GM12873 (cell line): Measurements from ENCODE around the gene ABCA13.
A peak's percentile ranks its signal among the peaks of the same experiment; 100 is the strongest.

ENCODE experiments used
- TF ChIP-seq, protein P1 (sequence below): IDR thresholded peaks from 2 replicates; pipeline ENCODE4 v1.5.1; 2012; ENCODE audit warnings: low read depth, mild to moderate bottlenecking, moderate library complexity, low read length, control low read depth; ENCODE audit not compliant: insufficient read depth; ENCODE audit errors: missing control alignments

Gene ABCA13

DNA sequence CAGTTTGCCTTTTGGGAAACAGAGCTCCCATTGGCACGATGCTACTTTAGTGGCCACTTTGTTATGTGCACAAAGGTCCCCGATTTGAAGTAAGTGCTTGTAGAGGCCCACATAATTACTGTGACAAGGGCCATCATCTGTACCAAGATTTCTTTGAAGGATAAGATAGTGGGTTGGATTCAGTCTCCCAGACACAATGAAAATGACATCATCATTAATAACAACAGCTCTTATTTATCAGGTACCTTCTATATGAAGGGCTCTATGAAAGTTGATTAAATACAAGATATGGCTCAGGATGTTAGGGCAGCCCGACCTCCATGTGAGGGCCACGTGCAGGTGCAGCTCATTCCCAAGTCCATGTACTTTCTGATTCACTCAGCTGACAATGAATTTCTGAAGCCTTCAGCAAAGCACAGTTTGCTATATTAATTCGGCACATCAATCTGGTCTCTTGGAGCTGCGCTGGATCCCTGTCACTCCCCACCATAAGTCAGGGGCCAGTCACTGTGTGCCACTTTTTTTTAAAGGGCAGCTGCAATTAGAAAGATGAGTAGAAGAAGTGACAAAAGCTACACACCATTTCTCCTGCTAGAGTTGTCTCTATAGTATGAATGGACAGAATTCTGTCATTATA lies 140.3 kb downstream of the ABCA13 start:
- TF ChIP-seq, protein P1, sequence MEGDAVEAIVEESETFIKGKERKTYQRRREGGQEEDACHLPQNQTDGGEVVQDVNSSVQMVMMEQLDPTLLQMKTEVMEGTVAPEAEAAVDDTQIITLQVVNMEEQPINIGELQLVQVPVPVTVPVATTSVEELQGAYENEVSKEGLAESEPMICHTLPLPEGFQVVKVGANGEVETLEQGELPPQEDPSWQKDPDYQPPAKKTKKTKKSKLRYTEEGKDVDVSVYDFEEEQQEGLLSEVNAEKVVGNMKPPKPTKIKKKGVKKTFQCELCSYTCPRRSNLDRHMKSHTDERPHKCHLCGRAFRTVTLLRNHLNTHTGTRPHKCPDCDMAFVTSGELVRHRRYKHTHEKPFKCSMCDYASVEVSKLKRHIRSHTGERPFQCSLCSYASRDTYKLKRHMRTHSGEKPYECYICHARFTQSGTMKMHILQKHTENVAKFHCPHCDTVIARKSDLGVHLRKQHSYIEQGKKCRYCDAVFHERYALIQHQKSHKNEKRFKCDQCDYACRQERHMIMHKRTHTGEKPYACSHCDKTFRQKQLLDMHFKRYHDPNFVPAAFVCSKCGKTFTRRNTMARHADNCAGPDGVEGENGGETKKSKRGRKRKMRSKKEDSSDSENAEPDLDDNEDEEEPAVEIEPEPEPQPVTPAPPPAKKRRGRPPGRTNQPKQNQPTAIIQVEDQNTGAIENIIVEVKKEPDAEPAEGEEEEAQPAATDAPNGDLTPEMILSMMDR = no peak

DNA sequence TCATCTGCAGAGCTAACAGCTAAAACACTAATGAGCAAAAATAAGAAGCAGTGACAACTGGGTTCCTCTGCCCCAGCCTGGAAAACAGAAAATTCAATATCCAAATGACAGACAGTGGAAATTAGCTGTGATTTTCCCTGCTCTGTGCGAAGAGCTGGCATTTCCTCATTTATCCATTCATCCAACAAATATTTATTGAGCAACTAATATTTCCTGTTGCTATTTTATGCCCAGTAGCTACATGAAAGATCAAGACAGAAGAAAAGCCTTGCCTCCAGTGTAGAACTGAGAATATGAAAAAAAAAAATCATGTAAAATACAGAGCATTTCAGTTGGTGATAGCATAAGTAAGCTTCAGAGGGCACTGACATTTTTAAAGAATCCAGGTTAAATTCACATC lies 140.9 kb downstream of the ABCA13 start:
- TF ChIP-seq, protein P1 = no peak

DNA sequence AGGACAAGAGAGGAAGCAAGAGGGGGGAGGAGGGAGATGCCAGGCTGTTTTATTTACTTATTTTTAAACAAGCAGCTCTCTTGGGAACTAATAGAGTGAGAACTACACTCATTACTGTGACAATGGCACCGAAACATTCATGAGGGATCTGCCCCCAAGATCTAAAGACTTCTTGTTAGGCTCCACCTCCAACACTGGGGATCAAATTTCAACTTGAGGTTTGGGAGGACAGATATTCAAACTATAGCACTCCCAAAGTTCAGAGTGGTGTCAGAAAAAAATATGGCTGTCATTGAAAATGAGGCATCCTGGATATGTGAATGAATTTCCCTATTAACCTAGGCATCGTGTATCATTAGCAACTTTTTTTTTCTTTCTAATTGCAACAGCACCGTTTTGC lies 145.5 kb downstream of the ABCA13 start:
- TF ChIP-seq, protein P1 = no peak

DNA sequence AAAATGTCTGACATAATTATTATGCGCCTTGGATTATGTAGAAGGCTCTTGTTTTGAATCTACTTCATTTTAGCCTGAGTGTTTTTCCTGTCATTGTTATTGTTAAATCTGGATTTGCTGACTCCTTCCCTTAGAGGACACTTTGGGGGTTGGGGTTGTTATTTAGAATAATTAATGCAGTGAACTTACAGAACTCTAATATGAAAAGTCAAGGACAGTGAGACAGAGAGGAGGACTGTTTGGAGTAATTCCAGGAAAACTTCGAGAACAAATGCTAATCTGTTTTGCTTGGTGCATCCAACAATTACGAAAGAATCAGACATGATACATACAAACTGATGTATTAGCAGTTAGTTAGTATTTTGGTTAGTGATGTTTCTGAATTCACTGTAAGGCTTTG lies 146.1 kb downstream of the ABCA13 start:
- TF ChIP-seq, protein P1 = no peak

DNA sequence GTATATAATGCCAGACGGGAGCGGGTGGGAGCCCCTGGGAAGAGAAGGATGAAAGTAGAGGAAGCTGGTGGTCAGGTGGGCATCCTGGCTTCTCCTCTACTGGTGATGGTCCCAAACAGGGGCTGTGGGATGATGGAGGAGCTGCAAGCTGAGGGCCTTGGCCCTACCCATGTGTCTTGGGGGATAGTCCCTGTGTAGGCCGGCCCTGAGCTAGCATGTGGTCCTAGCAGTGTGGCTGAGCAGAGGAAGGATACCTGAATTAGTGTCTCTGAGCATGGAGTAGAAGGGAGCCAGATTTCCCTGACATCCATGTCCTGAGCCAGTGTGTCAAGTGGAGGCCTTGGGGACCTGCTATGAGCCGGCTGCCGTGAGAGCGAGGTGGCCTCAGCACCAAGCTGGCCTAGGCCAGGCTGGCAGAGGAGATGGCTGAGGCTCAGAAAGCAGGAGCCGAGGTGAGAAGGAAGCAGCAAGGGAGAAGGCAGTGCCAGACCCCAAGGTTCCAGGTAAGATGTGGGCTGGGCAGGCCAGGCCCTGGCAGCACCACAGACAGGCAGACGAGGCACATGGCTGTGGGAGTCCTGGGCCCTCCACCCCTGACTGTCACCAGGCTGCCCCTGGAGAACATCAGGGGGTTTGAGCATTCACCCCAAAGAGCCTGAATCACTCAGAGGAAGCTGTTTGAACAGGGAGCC lies 150.2 kb downstream of the ABCA13 start:
- TF ChIP-seq, protein P1 = no peak

DNA sequence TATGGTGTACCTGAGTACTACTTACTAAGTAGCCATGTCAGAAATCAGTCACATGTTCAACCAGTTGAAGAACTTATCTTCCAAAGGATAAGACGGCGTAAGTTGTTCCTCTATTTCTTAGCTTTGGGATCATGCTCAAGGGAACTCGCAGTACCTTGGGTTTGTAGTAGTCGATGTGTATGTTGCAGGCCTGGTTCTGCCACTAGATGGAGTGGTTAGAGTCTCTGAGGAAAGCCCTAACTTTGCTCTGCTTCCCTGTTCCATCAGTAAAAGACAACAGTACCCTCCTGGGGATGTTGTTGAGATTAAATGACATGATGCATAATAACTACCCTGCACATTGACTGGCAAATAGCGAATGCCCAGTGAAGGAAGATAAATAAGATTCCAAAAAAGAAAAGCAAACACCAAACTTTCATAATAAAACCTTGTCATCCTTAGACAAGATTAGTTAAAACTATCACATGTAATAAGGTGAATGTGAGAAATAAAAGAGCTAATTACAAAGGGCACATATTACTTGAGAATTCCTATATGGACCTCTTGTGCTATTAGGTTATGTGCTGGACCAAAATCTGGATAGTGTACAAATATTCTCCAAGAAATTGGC lies 165.9 kb downstream of the ABCA13 start:
- TF ChIP-seq, protein P1 = peak; percentile 62

DNA sequence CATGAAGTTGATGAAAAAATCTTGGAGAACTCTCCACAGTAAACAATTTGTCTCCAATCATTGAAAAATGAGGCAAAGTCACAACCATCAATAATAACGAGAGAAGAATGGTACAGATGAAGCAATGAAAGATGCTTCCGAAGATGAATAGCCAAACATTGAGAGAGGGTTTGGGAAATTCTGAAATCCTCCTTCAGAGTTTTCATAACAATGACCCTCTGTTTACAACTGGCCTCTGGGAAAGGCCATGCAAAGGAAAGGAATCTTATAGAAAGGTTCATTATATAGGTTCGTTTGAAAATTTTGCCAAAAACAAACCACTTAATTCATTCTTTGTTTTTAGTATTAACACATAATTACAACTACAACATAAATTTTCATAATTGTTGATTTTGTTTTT lies 166.5 kb downstream of the ABCA13 start:
- TF ChIP-seq, protein P1 = no peak
